SIG-M5 treated with dmso at 0.1 percent for 504 hours (cell line): Measurements from ENCODE around the gene TTC28.

Experiments used
- DNase-seq: peaks from one replicate; lab custom pipeline; 2025; ENCODE audit not compliant: unreplicated experiment; lab: John Stamatoyannopoulos, UW

TTC28 gene

GRCh38 chr22:27978317-27978716 lies 701.3 kb downstream of the TTC28 start:
- no peak for DNase-seq

DNA sequence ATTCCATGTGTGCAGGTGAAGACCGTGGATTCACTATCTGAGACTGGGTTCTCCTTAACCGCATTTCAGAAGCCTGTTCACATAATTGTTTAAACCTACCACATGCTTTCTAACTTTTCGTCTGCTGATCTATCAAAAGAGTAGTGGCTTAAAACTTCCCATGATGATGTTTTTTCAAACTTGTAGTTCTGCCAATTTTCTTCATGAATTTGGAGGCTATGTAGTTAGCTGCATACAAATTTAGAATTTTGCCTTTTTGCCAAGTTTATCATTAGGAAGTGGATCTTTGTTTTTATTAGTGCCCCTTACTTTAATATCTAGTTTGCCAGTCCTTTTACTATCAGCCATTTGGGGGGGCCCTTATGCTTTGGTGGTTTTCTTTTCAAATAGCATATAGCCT lies 703.1 kb downstream of the TTC28 start:
- no peak for DNase-seq

DNA sequence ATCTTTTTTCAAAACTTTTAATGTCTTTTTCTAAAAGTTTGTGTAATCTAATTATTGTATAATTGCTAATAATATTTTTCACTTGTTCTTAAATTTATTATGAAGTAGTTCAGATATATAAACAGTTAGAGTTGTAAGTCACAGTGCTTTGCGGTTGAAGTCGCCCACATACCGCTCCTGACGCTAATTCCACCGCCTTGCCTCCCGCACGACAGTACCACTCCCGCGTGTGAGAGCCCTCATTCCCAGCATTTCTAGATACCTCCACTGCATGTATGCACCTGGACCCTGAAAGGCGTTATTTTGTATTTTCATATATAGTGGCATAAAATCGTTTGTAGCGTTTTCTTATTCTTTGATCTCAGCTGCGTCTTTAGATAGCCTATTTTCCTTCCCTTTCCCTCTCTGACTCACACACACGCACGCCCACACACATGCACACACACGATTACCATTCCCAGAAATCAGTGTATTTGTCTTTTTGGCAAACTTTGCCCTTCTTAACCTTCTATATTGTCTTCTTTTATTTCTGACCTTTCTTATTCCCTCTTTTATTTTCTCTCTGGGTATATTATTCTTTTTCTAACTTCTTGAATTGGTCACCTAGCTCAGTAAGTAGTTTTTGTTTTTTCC lies 704.1 kb downstream of the TTC28 start:
- no peak for DNase-seq

DNA sequence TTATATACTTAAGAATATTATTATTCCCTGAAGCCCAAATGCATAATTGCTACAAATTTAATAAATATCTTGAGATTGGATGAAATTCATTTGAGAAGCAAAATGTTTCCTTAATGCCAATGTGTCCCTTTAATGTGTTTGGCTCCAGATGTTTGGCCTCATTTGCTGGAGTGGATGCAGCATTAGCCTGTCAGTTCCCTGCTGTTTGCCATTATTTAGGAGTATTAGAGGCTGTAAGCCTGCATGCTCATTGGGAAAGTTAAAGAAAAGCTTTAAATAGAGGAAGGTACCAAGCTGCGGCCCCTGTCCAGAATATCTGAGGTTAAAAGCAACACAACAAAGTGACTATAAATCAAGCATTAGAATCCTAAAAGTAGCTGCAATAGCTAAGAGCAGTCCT lies 705.8 kb downstream of the TTC28 start:
- DNase-seq, result no peak

DNA sequence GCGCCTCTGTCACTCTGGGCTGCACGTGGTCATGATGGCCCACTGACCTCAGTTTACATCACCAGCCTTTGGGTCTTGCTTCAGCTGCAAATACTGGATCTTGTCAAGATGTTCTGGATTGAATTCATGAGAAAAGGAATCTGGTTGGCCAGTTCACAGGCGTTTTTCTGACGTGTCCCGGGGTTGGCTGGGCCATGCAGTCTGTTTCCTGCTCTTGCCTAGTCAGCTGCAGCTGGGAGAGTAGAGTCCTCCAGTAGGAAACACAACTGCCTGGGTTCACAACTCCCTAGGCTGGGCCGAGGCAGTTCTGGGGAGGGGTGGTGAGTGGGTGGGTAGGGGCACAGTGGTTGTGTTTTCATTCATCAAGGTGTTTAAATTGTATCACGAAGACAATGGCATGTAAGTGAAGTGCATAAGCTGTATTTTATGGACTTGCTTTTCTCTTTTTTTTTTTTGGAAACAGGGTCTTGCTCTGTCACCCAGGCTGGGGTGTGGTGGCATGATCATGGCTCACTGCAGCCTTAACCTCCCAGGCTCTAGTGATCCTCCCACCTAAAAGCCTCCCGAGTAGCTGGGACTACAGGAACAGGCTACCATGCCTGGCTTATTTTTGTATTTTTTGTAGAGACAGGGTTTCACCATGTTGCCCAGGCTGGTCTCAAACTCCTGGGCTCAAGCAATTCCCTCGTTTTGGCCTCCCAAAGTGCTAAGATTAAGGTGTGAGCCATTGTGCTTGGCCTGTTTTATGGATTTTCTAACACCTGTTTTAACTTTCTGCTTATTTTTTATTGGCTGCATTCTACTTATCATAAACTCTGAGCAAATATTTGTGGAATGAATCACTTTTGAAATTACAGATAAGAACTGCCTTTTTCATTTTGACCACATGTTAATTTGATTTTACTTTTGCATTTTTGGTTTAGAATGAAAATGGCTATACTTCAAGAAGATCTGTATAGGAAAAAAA lies 706.6 kb downstream of the TTC28 start:
- DNase-seq, result no peak

GRCh38 chr22:27971926-27972325 lies 707.7 kb downstream of the TTC28 start:
- no peak for DNase-seq

- no peak for DNase-seq
Measured at GRCh38 chr22:27970596-27971220, 708.9 kb downstream of the TTC28 start.

GRCh38 chr22:27966168-27967064 lies 713.2 kb downstream of the TTC28 start:
- DNase-seq, result no peak

DNA sequence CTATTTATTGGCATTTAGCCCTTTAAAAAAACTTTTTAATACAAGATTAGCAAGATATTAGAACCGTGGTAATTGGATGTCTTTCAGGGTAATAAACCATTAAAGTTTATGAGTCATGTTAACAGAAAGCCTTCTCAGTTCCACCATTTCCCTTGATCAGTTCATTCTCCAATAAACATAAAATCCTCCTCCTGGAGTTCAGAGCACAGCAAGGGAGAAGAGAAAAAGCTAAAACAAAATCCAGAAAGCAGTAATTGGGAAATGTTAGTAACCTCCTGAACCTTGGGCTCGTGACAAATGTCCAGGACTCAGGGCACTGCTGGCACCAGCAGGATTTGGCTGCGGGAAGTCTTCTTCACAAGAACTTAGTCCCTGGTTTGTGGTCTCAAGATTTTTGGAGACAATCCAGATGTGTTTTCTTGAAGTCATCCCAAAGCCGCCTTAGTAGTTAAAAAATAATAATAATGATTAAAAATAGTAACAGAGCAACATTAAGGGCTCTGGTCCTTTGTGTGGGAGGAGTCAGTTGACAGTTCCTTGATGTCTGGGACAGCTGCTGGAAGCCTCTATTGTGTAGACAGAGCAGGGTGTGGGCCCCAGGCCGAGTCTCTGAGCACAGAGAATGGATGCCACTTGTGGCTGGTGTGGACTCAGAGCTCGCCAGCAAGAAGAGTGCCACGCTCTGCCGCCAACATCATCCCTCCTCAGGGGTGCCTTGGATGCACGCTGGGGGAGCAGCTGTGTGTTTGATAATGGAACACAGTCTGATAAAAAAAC lies 717.2 kb downstream of the TTC28 start:
- no peak for DNase-seq

DNA sequence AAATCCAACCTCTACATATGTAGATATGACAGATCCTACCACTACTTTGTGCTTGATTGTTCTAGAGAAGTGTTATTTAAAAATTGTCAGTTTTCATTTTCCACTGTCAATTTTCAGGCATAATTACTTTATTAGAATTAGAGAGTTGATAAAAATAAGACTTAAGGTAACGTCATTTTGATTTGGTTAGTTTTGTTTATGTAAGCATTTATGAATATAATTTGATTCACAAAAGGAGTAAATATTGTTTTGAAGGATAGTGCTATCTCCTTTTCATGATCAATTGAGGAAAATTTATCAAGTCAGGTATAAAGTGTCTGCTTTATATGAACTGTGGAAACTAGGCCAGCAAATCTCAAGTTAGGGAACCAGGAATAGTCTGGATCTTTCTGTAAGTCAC lies 718.0 kb downstream of the TTC28 start:
- no peak for DNase-seq

- DNase-seq, result no peak
Measured at GRCh38 chr22:27961182-27961581, 718.5 kb downstream of the TTC28 start.

DNA sequence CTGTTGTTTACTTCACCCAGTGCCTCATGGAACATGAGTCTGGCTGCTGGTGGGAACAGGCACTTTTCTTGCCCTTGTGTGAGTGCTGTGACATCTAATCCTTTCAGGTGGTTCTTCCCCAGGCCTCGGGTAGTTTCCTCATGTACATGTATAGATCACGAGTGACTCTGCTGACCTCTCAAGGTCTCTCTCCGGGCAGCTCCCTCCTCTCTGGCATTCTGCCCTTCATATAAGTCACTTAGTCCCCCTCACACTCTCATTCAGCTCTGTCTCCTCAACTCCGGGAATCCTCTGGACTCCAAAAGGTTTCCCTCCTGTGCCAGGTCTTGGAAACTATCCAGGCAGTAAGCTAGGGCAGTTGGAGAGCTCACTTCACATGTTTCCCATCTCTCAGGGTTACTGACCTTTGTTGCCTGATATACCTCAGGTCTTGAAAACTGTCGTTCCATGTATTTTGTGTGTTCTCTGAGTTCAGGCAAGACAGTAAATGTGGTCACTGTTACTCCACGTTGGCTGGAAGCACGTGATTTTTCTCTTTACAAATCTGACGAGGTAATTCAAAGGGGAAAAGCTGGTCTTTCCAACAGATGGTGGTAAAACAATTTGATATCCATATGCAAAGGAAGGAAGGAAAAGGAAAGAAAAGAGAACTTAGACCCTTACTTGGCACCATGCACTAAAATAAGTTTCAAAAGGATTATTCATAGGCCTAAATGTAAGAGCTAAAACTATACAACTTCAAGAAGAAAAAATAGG lies 720.1 kb downstream of the TTC28 start:
- DNase-seq, result no peak

DNA sequence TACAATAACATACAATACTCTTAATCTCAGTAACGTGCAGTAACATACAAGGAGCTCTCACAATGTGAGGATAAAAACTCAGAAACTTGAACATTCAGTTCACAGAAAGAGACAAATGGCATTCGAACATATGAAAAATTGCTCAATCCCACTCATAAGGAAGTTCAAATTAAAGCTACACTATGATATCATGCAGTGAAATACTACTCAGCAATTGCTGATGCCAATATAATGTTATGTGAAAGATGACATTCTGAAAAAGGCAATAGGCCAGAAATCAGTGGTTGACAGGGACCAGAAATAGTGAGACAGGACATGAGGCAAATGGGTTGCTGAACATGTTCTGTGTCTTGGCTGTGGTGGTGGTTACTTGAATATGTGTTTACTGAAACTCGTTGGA lies 726.9 kb downstream of the TTC28 start:
- DNase-seq, result no peak

DNA sequence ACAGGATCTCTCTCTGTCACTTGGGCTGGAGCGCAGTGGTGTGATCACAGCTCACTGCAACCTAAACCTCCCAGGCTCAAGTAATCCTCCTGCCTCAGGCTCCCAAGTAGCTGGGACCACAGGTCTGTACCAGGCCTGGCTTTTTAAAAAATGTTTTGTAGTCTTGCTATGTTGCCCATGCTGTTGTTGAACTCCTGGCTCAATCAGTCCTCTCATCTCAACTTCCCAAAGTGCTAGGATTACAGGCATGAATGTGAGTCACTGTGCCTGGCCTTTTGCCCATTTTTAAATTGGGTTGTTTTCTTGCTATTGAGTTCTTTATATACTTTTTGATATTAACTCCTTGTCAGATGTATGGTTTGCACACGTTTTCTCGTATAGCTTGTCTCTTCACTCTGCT lies 727.5 kb downstream of the TTC28 start:
- DNase-seq, result no peak

GRCh38 chr22:27949421-27949820 lies 730.2 kb downstream of the TTC28 start:
- no peak for DNase-seq

GRCh38 chr22:27948569-27948968 lies 731.1 kb downstream of the TTC28 start:
- no peak for DNase-seq

DNA sequence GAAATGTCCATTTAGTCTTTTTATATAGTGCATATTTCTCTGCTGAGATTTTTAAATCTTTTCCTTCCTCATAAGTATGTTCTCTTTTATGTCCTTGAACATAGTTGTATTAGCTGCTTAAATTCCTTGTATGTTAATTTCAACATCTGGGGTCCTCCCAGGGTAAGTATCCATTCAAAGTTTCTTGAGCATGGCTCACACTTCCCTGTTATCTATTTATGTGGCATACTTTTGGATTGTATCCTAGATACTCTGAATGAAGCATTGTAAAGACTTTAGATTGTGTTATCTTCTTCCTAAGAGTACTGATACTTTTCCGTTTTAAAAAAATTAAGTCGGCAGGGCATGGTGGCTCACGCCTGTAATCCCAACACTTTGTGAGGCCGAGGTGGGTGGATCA lies 732.2 kb downstream of the TTC28 start:
- DNase-seq, result no peak

GRCh38 chr22:27941143-27941542 lies 738.5 kb downstream of the TTC28 start:
- DNase-seq, result no peak

- no peak for DNase-seq
Measured at GRCh38 chr22:27937453-27937852, 742.2 kb downstream of the TTC28 start.
